ENCODE measurements around the gene BLCAP. TPM values are rescaled to one million over a fixed set of nuclear protein-coding genes. Genes with fewer than 3 reads are reported as not detected.

The BLCAP gene
- total RNA-seq, 1 donor from 2014 or later: 111 TPM

DNA sequence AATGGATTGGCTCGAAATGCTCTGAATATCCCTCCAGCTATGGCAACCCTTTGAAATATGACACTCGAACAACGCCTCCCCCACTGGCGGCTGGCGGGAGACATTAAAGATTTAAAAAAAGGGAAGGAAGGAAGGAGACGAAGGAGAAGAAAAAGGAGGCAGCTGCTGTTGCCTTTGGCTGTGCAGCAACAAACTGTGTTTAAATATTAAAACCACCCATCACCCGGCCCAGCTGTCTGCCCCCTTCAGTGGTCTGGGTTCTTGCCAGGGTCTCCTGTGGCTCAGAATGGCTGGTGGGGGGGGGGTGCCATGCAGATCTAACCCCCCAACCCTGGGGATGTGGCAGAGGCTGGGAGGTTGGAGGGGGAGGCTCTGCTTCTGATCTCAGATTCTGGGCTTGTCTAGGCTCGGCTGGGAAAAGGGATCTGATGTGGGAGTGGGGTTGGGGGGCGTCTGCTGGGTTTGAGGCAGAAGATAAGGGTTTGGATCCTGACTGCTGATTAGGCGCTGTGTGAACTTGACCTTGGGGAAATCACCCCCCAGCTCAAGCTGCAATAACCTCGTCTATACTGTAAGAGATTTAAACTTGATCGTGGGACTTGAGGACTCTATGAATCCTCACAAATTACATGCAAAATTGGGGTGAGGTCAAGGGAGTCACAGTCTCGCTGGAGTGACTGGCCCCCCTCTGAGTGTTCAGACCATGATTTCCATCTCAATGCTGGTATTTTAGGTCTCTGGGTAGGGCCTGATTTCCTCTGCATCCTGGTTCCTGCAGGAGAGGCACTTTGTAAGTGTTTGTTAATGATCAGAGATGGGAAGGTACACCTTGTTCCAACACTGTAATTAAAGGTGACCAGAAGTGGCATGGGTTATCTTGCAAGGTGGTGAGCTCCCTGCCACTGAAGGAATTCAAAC is 40.3 kb upstream of the BLCAP start:
- Mint-ChIP-seq H3K4me3 (ENCODE audit: unreplicated experiment) (no peak overlapping the region), H3K4me1 (ENCODE audit: low read depth, unreplicated experiment) (peaks cover 17% of the 10 kb centered on the region), H3K9me3 (ENCODE audit: unreplicated experiment) (peaks cover 3% of the 10 kb centered on the region), H3K36me3 (ENCODE audit: low read depth, unreplicated experiment) (no peaks in the 10 kb centered on the region), H3K27me3 (ENCODE audit: low read depth, unreplicated experiment) (peaks cover 44% of the 10 kb centered on the region), H3K27ac (ENCODE audit: unreplicated experiment) (peak overlapping the region; percentile 20)
- DNase-seq (ENCODE audit: low read depth) (no peak), FAIRE-seq (no peak)
- TF ChIP-seq, protein P1, sequence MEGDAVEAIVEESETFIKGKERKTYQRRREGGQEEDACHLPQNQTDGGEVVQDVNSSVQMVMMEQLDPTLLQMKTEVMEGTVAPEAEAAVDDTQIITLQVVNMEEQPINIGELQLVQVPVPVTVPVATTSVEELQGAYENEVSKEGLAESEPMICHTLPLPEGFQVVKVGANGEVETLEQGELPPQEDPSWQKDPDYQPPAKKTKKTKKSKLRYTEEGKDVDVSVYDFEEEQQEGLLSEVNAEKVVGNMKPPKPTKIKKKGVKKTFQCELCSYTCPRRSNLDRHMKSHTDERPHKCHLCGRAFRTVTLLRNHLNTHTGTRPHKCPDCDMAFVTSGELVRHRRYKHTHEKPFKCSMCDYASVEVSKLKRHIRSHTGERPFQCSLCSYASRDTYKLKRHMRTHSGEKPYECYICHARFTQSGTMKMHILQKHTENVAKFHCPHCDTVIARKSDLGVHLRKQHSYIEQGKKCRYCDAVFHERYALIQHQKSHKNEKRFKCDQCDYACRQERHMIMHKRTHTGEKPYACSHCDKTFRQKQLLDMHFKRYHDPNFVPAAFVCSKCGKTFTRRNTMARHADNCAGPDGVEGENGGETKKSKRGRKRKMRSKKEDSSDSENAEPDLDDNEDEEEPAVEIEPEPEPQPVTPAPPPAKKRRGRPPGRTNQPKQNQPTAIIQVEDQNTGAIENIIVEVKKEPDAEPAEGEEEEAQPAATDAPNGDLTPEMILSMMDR (IDR thresholded peaks at IDR 0.05; ENCODE audit: insufficient read depth, low read depth, low read length): no peak
- no peak for TF ChIP-seq EZH2 (IDR thresholded peaks at IDR 0.05; ENCODE audit: insufficient read depth, low read length)
- Histone ChIP-seq H3K9ac (ENCODE audit: low read length) (no peak overlapping the region), H3K27ac (ENCODE audit: low read depth, low read length) (no peak overlapping the region), H3K27me3 (ENCODE audit: insufficient read depth, low read length) (peaks cover 50% of the 10 kb centered on the region), H3K9me3 (ENCODE audit: insufficient read depth, low read depth, low read length) (no peaks in the 10 kb centered on the region), H3K36me3 (ENCODE audit: insufficient read depth, low read length) (no peaks in the 10 kb centered on the region), H3K79me2 (ENCODE audit: insufficient read depth, low read length) (no peaks in the 10 kb centered on the region), H4K20me1 (ENCODE audit: insufficient read depth, low read length) (no peaks in the 10 kb centered on the region), H3K4me2 (ENCODE audit: low read length) (no peak overlapping the region), H3K4me3 (ENCODE audit: insufficient read depth, low read depth, low read length) (no peak overlapping the region), H3K4me1 (ENCODE audit: insufficient read depth, low read length) (no peaks in the 10 kb centered on the region), H2AFZ (ENCODE audit: low read depth, low read length) (no peak overlapping the region)

- Histone ChIP-seq H2AFZ (ENCODE audit: low read depth, low read length) (no peak overlapping the region), H3K9me3 (ENCODE audit: insufficient read depth, low read depth, low read length) (no peaks in the 10 kb centered on the region), H3K9ac (ENCODE audit: low read length) (no peak overlapping the region), H3K4me1 (ENCODE audit: insufficient read depth, low read length) (no peaks in the 10 kb centered on the region), H4K20me1 (ENCODE audit: insufficient read depth, low read length) (no peaks in the 10 kb centered on the region), H3K27ac (ENCODE audit: low read depth, low read length) (no peak overlapping the region), H3K4me3 (ENCODE audit: insufficient read depth, low read depth, low read length) (no peak overlapping the region), H3K79me2 (ENCODE audit: insufficient read depth, low read length) (no peaks in the 10 kb centered on the region), H3K36me3 (ENCODE audit: insufficient read depth, low read length) (no peaks in the 10 kb centered on the region), H3K4me2 (ENCODE audit: low read length) (no peak overlapping the region), H3K27me3 (ENCODE audit: insufficient read depth, low read length) (peaks cover 50% of the 10 kb centered on the region)
- Mint-ChIP-seq H3K27me3 (ENCODE audit: low read depth, unreplicated experiment) (peaks cover 41% of the 10 kb centered on the region), H3K27ac (ENCODE audit: unreplicated experiment) (no peak overlapping the region), H3K4me3 (ENCODE audit: unreplicated experiment) (no peak overlapping the region), H3K9me3 (ENCODE audit: unreplicated experiment) (peaks cover 3% of the 10 kb centered on the region), H3K36me3 (ENCODE audit: low read depth, unreplicated experiment) (no peaks in the 10 kb centered on the region), H3K4me1 (ENCODE audit: low read depth, unreplicated experiment) (peaks cover 17% of the 10 kb centered on the region)
- TF ChIP-seq EZH2 (IDR thresholded peaks at IDR 0.05; ENCODE audit: insufficient read depth, low read length): no peak
- TF ChIP-seq, protein P1 (IDR thresholded peaks at IDR 0.05; ENCODE audit: insufficient read depth, low read depth, low read length): no peak
- FAIRE-seq (no peak), DNase-seq (ENCODE audit: low read depth) (no peak)
Observed at GRCh38 chr20:37567331-37567665, 39.6 kb upstream of the BLCAP start.

Measured in astrocyte (in vitro differentiated cells and primary cell).